Measurements from ENCODE around the gene LGALS9C. TPM values are rescaled to one million over a fixed set of nuclear protein-coding genes. Genes with fewer than 3 reads are reported as not detected.

LGALS9C gene
- not detected in 5 replicates for total RNA-seq (2022; extraction: Qiagen RNA extraction)

DNA sequence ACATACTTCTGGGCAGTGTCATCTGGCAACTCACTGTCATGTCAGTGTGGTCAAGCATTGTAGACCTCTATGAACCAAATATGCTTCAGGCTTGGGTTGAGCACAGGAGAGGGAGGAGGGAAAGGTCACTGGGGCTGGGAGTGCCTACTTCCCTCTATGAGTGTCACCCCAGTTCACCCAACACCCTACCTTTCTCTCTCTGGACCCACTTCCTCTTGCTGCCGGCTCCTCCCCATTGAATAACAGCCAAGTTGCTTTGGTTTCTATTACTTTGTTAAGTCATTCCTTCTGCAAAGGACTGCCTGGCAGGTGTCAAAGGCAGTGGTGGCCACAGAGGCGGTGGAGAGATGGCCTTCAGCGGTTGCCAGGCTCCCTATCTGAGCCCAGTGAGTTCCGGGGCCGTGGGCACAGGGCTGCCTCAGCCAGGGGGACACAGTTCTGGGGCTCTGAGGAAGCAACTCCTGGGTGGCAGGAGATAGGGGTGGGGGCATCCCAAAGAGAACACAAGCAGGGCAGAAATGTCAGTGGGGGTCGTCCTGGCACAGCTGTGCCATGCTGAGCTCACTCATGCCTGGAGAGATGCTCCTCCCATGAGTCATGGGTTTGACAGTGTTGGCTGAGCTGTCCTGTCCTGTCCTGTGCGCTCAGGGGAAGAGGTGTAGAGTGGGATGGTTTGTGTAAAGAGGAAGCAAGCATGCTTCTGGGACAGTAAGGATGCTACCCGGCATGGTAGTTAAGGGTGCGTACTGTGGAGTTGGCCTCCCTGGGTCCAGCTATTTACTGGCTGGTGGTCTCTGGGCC, at the start of gene LGALS9C:
LGALS9C (plus strand) TSS at position 282 of the 801 bp plus-strand sequence; CDS start at position 348, 66 bp downstream.

Other genes with a start within 250 kb of the LGALS9C start
- gene FLII, start 218.1 kb upstream of the LGALS9C start, total RNA-seq (2022; extraction: Qiagen RNA extraction), result 228 to 260 TPM (median 255 TPM) in 5 replicates
- 6.5 to 12.1 TPM (median 10.1 TPM) in 5 replicates for gene MIEF2, start 216.1 kb upstream of the LGALS9C start, total RNA-seq (2022; extraction: Qiagen RNA extraction)
- 30.6 to 40.4 TPM (median 36.3 TPM) in 5 replicates for gene TOP3A, start 161.8 kb upstream of the LGALS9C start, total RNA-seq (2022; extraction: Qiagen RNA extraction)
- 13.2 to 16.3 TPM (median 14.7 TPM) in 5 replicates for gene SMCR8, start 161.5 kb upstream of the LGALS9C start, total RNA-seq (2022; extraction: Qiagen RNA extraction)
- gene SHMT1, start 113.2 kb upstream of the LGALS9C start, total RNA-seq (2022; extraction: Qiagen RNA extraction), result 42.8 to 49.1 TPM (median 47.7 TPM) in 5 replicates
- gene EVPLL, start 99.0 kb upstream of the LGALS9C start, total RNA-seq (2022; extraction: Qiagen RNA extraction), result not detected in 5 replicates
- not detected in 5 replicates for gene TBC1D28, start 167.6 kb downstream of the LGALS9C start, total RNA-seq (2022; extraction: Qiagen RNA extraction)
- 2.4 to 4.8 TPM (median 4.0 TPM) in 5 replicates for gene FOXO3B, start 205.5 kb downstream of the LGALS9C start, total RNA-seq (2022; extraction: Qiagen RNA extraction)

Measured in A549 treated with Mapracorat at 1 μM for 4 hours (cell line).